Vagina (tissue), 2 donors: ENCODE measurements around the gene DDC. TPM values are rescaled to one million over a fixed set of nuclear protein-coding genes. Genes with fewer than 3 reads are reported as not detected.

Experiments used
- DNase-seq, 2 donors: peaks; one replicate each; pipeline ENCODE4 v3.0.0-alpha.2; 2017; ENCODE audit errors: extremely low spot score in 2 of 2
- H3K27ac ChIP-seq: fragments of 200-600 bp; sonication (generic); one replicate; pipeline ENCODE4 v1.5.1; 2019
- H3K27me3 ChIP-seq: fragments of 200-600 bp; sonication (generic); one replicate; pipeline ENCODE4 v1.5.1; 2019
- H3K36me3 ChIP-seq, 2 donors: fragments of 200-600 bp; sonication (generic); one replicate each; pipeline ENCODE4 v1.5.1; 2017 to 2019
- H3K4me1 ChIP-seq: fragments of 200-600 bp; sonication (generic); one replicate; pipeline ENCODE4 v1.5.1; 2019
- H3K4me3 ChIP-seq, 2 donors: fragments of 200-600 bp; sonication (generic); 1 replicate in 1 of 2; 2 replicates in 1 of 2; pipeline ENCODE4 v1.5.1; 2016 to 2019
- H3K9me3 ChIP-seq: fragments of 200-600 bp; sonication (generic); one replicate; pipeline ENCODE4 v1.5.1; 2019
- CTCF ChIP-seq, 3 experiments: fragments of 450-650 bp in 2 of 3; fragments of 200-600 bp in 1 of 3; sonication (generic) in 1 of 3; IDR thresholded peaks; one replicate each; pipeline ENCODE4 v1.5.1; 2017 to 2019; ENCODE audit warnings: antibody characterized with exemption in 3 of 3, mild to moderate bottlenecking in 2 of 3, moderate library complexity in 2 of 3
- POLR2A ChIP-seq, 2 donors: fragments of 450-650 bp; IDR thresholded peaks; one replicate each; pipeline ENCODE4 v1.6.1; 2017; ENCODE audit warnings: antibody characterized with exemption in 2 of 2, mild to moderate bottlenecking in 2 of 2, moderate library complexity in 2 of 2
- POLR2AphosphoS5 ChIP-seq, 2 donors: sonication (generic); formaldehyde crosslinking; IDR thresholded peaks; one replicate each; pipeline ENCODE4 v1.9.0; 2017; ENCODE audit warnings: antibody characterized with exemption in 2 of 2, mild to moderate bottlenecking in 2 of 2, low read depth in 1 of 2; ENCODE audit not compliant: insufficient read depth in 1 of 2
- intact Hi-C: fragments of 100-400 bp; cut with DNase I; formaldehyde crosslinking; loops from one replicate; pipeline ENCODE4 v1.15.1; 2023
- total RNA-seq: library from RNA; depleted of rRNA; stranded (reverse); fragments of >200 nt; gene quantifications from one replicate; pipeline ENCODE4 v1.2.3, GENCODE V29; 2016

DDC gene
- total RNA-seq, 1 donor from 2014 or later = 1.7 TPM

GRCh38 chr7:50594136-50594535 is 28.9 kb upstream of the DDC start:
- Histone ChIP-seq H3K4me1 (no peaks in the 10 kb centered on the region), H3K36me3 (peaks cover 0 to 7% of the 10 kb centered on the region in 2 donors), H3K27ac (no peak overlapping the region), H3K4me3 (no peak overlapping the region), H3K9me3 (no peaks in the 10 kb centered on the region), H3K27me3 (no peaks in the 10 kb centered on the region)
- no peak for DNase-seq
- intact Hi-C loops = no loop called here
- TF ChIP-seq CTCF (IDR thresholded peaks at IDR 0.05) (no peak), POLR2AphosphoS5 (IDR thresholded peaks at IDR 0.05; ENCODE audit: insufficient read depth in 1 of 2, low read depth in 1 of 2) (no peak), POLR2A (IDR thresholded peaks at IDR 0.05) (no peak)

GRCh38 chr7:50592940-50593339 is 27.7 kb upstream of the DDC start:
- DNase-seq = no peak
- Histone ChIP-seq H3K4me1 (no peaks in the 10 kb centered on the region), H3K4me3 (no peak overlapping the region), H3K9me3 (no peaks in the 10 kb centered on the region), H3K36me3 (no peaks in the 10 kb centered on the region), H3K27ac (no peak overlapping the region), H3K27me3 (no peaks in the 10 kb centered on the region)
- intact Hi-C loops = no loop called here
- no peak for TF ChIP-seq POLR2A (IDR thresholded peaks at IDR 0.05)
- TF ChIP-seq CTCF (IDR thresholded peaks at IDR 0.05) = no peak
- TF ChIP-seq POLR2AphosphoS5 (IDR thresholded peaks at IDR 0.05; ENCODE audit: insufficient read depth in 1 of 2, low read depth in 1 of 2) = no peak

- Histone ChIP-seq H3K27ac (no peak overlapping the region), H3K4me1 (no peaks in the 10 kb centered on the region), H3K27me3 (no peaks in the 10 kb centered on the region), H3K4me3 (no peak overlapping the region), H3K9me3 (no peaks in the 10 kb centered on the region), H3K36me3 (no peaks in the 10 kb centered on the region)
- no peak for TF ChIP-seq POLR2A (IDR thresholded peaks at IDR 0.05)
- TF ChIP-seq POLR2AphosphoS5 (IDR thresholded peaks at IDR 0.05; ENCODE audit: insufficient read depth in 1 of 2, low read depth in 1 of 2) = no peak
- no peak for TF ChIP-seq CTCF (IDR thresholded peaks at IDR 0.05)
- intact Hi-C loops = no loop called here
- no peak for DNase-seq
Observed at GRCh38 chr7:50591480-50592438, 26.6 kb upstream of the DDC start.

- intact Hi-C loops = no loop called here
- no peak overlapping the region for H3K27ac ChIP-seq
- H3K4me3 ChIP-seq = no peak overlapping the region
- no peak for DNase-seq
- no peaks in the 10 kb centered on the region for H3K4me1 ChIP-seq
- H3K27me3 ChIP-seq = no peaks in the 10 kb centered on the region
- H3K36me3 ChIP-seq = no peaks in the 10 kb centered on the region
- TF ChIP-seq POLR2AphosphoS5 (IDR thresholded peaks at IDR 0.05; ENCODE audit: insufficient read depth in 1 of 2, low read depth in 1 of 2) (no peak), CTCF (IDR thresholded peaks at IDR 0.05) (no peak), POLR2A (IDR thresholded peaks at IDR 0.05) (no peak)
- H3K9me3 ChIP-seq = no peaks in the 10 kb centered on the region
Observed at GRCh38 chr7:50591098-50591479, 25.9 kb upstream of the DDC start.

- Histone ChIP-seq H3K9me3 (no peaks in the 10 kb centered on the region), H3K4me3 (no peak overlapping the region), H3K27ac (no peak overlapping the region), H3K36me3 (no peaks in the 10 kb centered on the region), H3K27me3 (no peaks in the 10 kb centered on the region), H3K4me1 (no peaks in the 10 kb centered on the region)
- intact Hi-C loops = no loop called here
- DNase-seq = no peak
- TF ChIP-seq POLR2A (IDR thresholded peaks at IDR 0.05) (no peak), CTCF (IDR thresholded peaks at IDR 0.05) (no peak), POLR2AphosphoS5 (IDR thresholded peaks at IDR 0.05; ENCODE audit: insufficient read depth in 1 of 2, low read depth in 1 of 2) (no peak)
Observed at GRCh38 chr7:50590535-50590934, 25.3 kb upstream of the DDC start.
